SK-N-SH (cell line): Measurements from ENCODE around the gene CZIB. TPM values are rescaled to one million over a fixed set of nuclear protein-coding genes. Genes with fewer than 3 reads are reported as not detected.

Experiments
- CTCF ChIA-PET: fragments of 300-600, 350-600 bp; formaldehyde crosslinking; extraction: SDS; loops from one replicate; lab custom pipeline; 2021; lab: Yijun Ruan, JAX
- POLR2A ChIA-PET: fragments of 350-600 bp; sonication (Branson Sonifier 250); formaldehyde crosslinking; extraction: SDS; loops from one replicate; lab custom pipeline; 2020; ENCODE audit warnings: antibody characterized with exemption, inconsistent platforms; lab: Yijun Ruan, JAX
- DNase-seq: peaks from one replicate; pipeline ENCODE4 v3.0.0; 2012
- H2AFZ ChIP-seq: fragments of 200-600 bp; sonication (generic); 2 replicates; pipeline ENCODE4 v1.8.1; 2016; ENCODE audit warnings: antibody characterized with exemption, mild to moderate bottlenecking, low read depth
- H3F3A ChIP-seq: fragments of 200-600 bp; sonication (generic); replicated peaks from 2 replicates; pipeline ENCODE3; 2016; ENCODE audit warnings: antibody characterized with exemption, mild to moderate bottlenecking; ENCODE audit not compliant: insufficient read depth
- H3K27ac ChIP-seq, 2 experiments: fragments of 200-500 bp in 1 of 2; fragments of 200-600 bp in 1 of 2; sonication (Bioruptor generic) in 1 of 2; sonication (generic), shearing (Covaris generic) in 1 of 2; 2 replicates each; pipeline versions ENCODE4 v1.5.1 to v1.6.1; 2014 to 2016; ENCODE audit warnings: low read depth in 2 of 2, inconsistent platforms in 1 of 2, low read length in 1 of 2, mild to moderate bottlenecking in 1 of 2, mixed read lengths in 1 of 2
- H3K27me3 ChIP-seq: fragments of 200-600 bp; sonication (generic), shearing (Covaris generic); 2 replicates; pipeline ENCODE4 v1.6.1; 2016; ENCODE audit warnings: mixed run types; ENCODE audit not compliant: insufficient read depth
- H3K36me3 ChIP-seq, 2 experiments: fragments of 200-500 bp in 1 of 2; fragments of 200-600 bp in 1 of 2; sonication (Bioruptor generic) in 1 of 2; sonication (generic) in 1 of 2; replicated peaks in 1 of 2; 2 replicates each; pipeline versions ENCODE3 to v1.5.1; 2014 to 2016; ENCODE audit warnings: low read length in 1 of 2, mild to moderate bottlenecking in 1 of 2; ENCODE audit not compliant: insufficient read depth in 2 of 2, control insufficient read depth in 1 of 2
- H3K4me1 ChIP-seq, 2 experiments: fragments of 200-500 bp in 1 of 2; fragments of 200-600 bp in 1 of 2; sonication (Bioruptor generic) in 1 of 2; sonication (generic), shearing (Covaris generic) in 1 of 2; 2 replicates each; pipeline versions ENCODE4 v1.5.1 to v1.6.1; 2014 to 2016; ENCODE audit warnings: low read depth in 1 of 2, low read length in 1 of 2, mixed run types in 1 of 2; ENCODE audit not compliant: insufficient read depth in 2 of 2, control insufficient read depth in 1 of 2
- H3K4me2 ChIP-seq: fragments of 200-600 bp; sonication (generic), shearing (Covaris generic); 2 replicates; pipeline ENCODE4 v1.6.1; 2017; ENCODE audit warnings: mixed run types
- H3K4me3 ChIP-seq, 2 experiments: fragments of 200-500 bp in 1 of 2; fragments of 200-600 bp in 1 of 2; sonication (Bioruptor generic) in 1 of 2; sonication (generic), shearing (Covaris generic) in 1 of 2; 2 replicates each; pipeline versions ENCODE4 v1.5.1 to v1.8.1; 2014 to 2016; ENCODE audit warnings: low read depth in 2 of 2, inconsistent platforms in 1 of 2, low read length in 1 of 2, mild to moderate bottlenecking in 1 of 2, mixed read lengths in 1 of 2, moderate library complexity in 1 of 2
- H3K79me2 ChIP-seq: fragments of 200-600 bp; sonication (generic); 2 replicates; pipeline ENCODE4 v1.8.1; 2017; ENCODE audit warnings: mild to moderate bottlenecking; ENCODE audit not compliant: insufficient read depth
- H3K9ac ChIP-seq: fragments of 200-600 bp; sonication (generic); 2 replicates; pipeline ENCODE4 v1.6.1; 2017; ENCODE audit warnings: mixed run types
- H3K9me2 ChIP-seq: fragments of 200-600 bp; sonication (generic); 2 replicates; pipeline ENCODE4 v1.6.1; 2017; ENCODE audit warnings: mixed run types
- H3K9me3 ChIP-seq: fragments of 200-600 bp; sonication (generic); 2 replicates; pipeline ENCODE4 v1.6.1; 2017; ENCODE audit warnings: mixed run types, mild to moderate bottlenecking, moderate library complexity
- H4K20me1 ChIP-seq: fragments of 200-600 bp; sonication (generic); 2 replicates; pipeline ENCODE4 v1.6.1; 2017; ENCODE audit warnings: mild to moderate bottlenecking, mixed run types; ENCODE audit not compliant: insufficient read depth
- CHD2 ChIP-seq: fragments of 150-350 bp; IDR thresholded peaks from 2 replicates; pipeline ENCODE4 v1.6.1; 2018; ENCODE audit warnings: low read length; ENCODE audit not compliant: partially characterized antibody
- ELF1 ChIP-seq: IDR thresholded peaks from 2 replicates; pipeline ENCODE4 v1.4.0; 2012
- FOSL2 ChIP-seq: IDR thresholded peaks from 2 replicates; pipeline ENCODE4 v1.4.0; 2012; ENCODE audit warnings: low read depth, mild to moderate bottlenecking, moderate library complexity, borderline replicate concordance
- FOXJ3 ChIP-seq: sonication (generic); formaldehyde crosslinking; IDR thresholded peaks from 2 replicates; pipeline ENCODE4 v1.5.1; 2020; ENCODE audit warnings: mild to moderate bottlenecking, missing genetic modification reagents
- MEF2A ChIP-seq: IDR thresholded peaks from 2 replicates; pipeline ENCODE4 v1.4.0; 2012; ENCODE audit warnings: low read depth, borderline replicate concordance
- MXI1 ChIP-seq: IDR thresholded peaks from 2 replicates; pipeline ENCODE4 v1.6.1; 2012; ENCODE audit warnings: mild to moderate bottlenecking, low read depth, low read length, improper control_type of control experiment
- NRF1 ChIP-seq: IDR thresholded peaks from 2 replicates; pipeline ENCODE4 v1.6.1; 2012; ENCODE audit warnings: low read depth, mild to moderate bottlenecking, low read length
- POLR2AphosphoS5 ChIP-seq: IDR thresholded peaks from 2 replicates; pipeline ENCODE4 v1.6.1; 2012; ENCODE audit warnings: low read depth, low read length
- RAD21 ChIP-seq: IDR thresholded peaks from 2 replicates; pipeline ENCODE4 v1.6.1; 2012; ENCODE audit warnings: mild to moderate bottlenecking, low read length
- RCOR1 ChIP-seq: fragments of 150-350 bp; IDR thresholded peaks from 2 replicates; pipeline ENCODE4 v1.6.1; 2017; ENCODE audit warnings: antibody characterized with exemption, low read length
- RFX5 ChIP-seq: IDR thresholded peaks from 2 replicates; pipeline ENCODE4 v1.6.1; 2012; ENCODE audit warnings: mild to moderate bottlenecking, improper control_type of control experiment, low read length
- RXRA ChIP-seq: IDR thresholded peaks from 2 replicates; pipeline ENCODE4 v1.4.0; 2012; ENCODE audit warnings: low read depth, mild to moderate bottlenecking, borderline replicate concordance
- SMC3 ChIP-seq: IDR thresholded peaks from 2 replicates; pipeline ENCODE4 v1.6.1; 2012; ENCODE audit warnings: low read depth, low read length, improper control_type of control experiment
- TAF1 ChIP-seq: IDR thresholded peaks from 2 replicates; pipeline ENCODE4 v1.6.1; 2012; ENCODE audit warnings: low read depth, mild to moderate bottlenecking, low read length, moderate library complexity, borderline replicate concordance
- TCF12 ChIP-seq: IDR thresholded peaks from 2 replicates; pipeline ENCODE4 v1.4.0; 2012
- TEAD4 ChIP-seq: IDR thresholded peaks from 2 replicates; pipeline ENCODE4 v1.4.0; 2012; ENCODE audit warnings: mild to moderate bottlenecking, borderline replicate concordance; ENCODE audit not compliant: insufficient read depth
- WGBS: methylation state at CpG from one replicate; pipeline ENCODE4 v1.1.6; 2017; ENCODE audit warnings: low lambda C conversion rate; 5-methylcytosine and 5-hydroxymethylcytosine counted together
- polyA plus RNA-seq, 3 experiments: library from polyadenylated mRNA; depleted of rRNA; stranded (reverse); fragments of >200 nt; gene quantifications; 2 replicates each; pipeline ENCODE4 v1.2.3, GENCODE V29; 2012
- TF ChIP-seq, protein P1 (sequence below): fragments of 150-350 bp; IDR thresholded peaks from 2 replicates; pipeline ENCODE4 v1.6.1; 2017; ENCODE audit warnings: antibody characterized with exemption, low read length, low read depth, borderline replicate concordance
- TF ChIP-seq, protein P2 (sequence below): IDR thresholded peaks from 2 replicates; pipeline ENCODE4 v1.4.0; 2012; ENCODE audit warnings: low read depth, borderline replicate concordance

Gene CZIB
- polyA plus RNA-seq, 1 of the 3 experiments (the other 2 are of a cell fraction) = 69.0 TPM

DNA sequence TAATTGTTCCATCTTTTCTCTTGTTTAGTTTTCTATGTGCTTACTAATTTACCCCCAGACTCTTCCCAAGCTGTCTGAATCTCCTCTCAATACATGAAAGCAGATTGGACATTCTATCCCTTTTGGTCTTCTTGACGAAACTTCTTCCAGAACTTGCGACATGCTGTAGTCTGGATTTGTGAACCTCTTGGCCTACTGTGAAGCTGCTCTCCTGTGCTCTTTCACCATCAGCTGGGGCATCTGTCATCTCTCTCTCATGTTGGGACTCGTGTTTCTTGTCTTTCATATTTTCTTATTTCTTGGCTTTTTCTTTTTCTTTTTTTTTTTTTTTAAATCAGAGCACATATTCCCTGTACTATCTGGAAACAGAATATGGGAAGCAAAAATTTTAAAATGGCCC is 17.0 kb downstream of the CZIB start:
- Histone ChIP-seq H3K9me2 (no peaks in the 10 kb centered on the region), H3K9ac (no peak overlapping the region), H3K4me3 (no peak overlapping the region), H3K9me3 (peaks cover 4% of the 10 kb centered on the region; the same call in 1 of the 2 replicates), H4K20me1 (no peaks in the 10 kb centered on the region), H3K36me3 (peaks cover 48 to 56% of the 10 kb centered on the region in 2 experiments), H3K4me2 (no peak overlapping the region), H3K4me1 (peaks cover under 1 to 1% of the 10 kb centered on the region in 2 experiments; a peak in 1 of 4 replicates), H3K79me2 (peaks cover 5% of the 10 kb centered on the region; the same call in 1 of the 2 replicates), H3F3A (peaks cover 5% of the 10 kb centered on the region), H2AFZ (no peak overlapping the region), H3K27ac (no peak overlapping the region), H3K27me3 (no peaks in the 10 kb centered on the region)
- 87% methylated on average over 3 of the region's 3 CpGs for WGBS
- CTCF ChIA-PET = interaction anchor here (1.8 kb wide), 1 partner anchor 14 kb away, joined by 3 read pairs; no protein-coding TSS in a partner anchor
- POLR2A ChIA-PET = no interaction called here
- DNase-seq = no peak
- TF ChIP-seq NRF1 (no peak), ELF1 (no peak), POLR2AphosphoS5 (no peak), FOSL2 (no peak), MEF2A (no peak), RAD21 (no peak), TEAD4 (no peak), CHD2 (no peak), RXRA (no peak), SMC3 (no peak), TAF1 (no peak), RCOR1 (no peak), RFX5 (no peak), FOXJ3 (no peak)
- TF ChIP-seq, protein P1, sequence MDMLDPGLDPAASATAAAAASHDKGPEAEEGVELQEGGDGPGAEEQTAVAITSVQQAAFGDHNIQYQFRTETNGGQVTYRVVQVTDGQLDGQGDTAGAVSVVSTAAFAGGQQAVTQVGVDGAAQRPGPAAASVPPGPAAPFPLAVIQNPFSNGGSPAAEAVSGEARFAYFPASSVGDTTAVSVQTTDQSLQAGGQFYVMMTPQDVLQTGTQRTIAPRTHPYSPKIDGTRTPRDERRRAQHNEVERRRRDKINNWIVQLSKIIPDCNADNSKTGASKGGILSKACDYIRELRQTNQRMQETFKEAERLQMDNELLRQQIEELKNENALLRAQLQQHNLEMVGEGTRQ = no peak
- TF ChIP-seq, protein P2, sequence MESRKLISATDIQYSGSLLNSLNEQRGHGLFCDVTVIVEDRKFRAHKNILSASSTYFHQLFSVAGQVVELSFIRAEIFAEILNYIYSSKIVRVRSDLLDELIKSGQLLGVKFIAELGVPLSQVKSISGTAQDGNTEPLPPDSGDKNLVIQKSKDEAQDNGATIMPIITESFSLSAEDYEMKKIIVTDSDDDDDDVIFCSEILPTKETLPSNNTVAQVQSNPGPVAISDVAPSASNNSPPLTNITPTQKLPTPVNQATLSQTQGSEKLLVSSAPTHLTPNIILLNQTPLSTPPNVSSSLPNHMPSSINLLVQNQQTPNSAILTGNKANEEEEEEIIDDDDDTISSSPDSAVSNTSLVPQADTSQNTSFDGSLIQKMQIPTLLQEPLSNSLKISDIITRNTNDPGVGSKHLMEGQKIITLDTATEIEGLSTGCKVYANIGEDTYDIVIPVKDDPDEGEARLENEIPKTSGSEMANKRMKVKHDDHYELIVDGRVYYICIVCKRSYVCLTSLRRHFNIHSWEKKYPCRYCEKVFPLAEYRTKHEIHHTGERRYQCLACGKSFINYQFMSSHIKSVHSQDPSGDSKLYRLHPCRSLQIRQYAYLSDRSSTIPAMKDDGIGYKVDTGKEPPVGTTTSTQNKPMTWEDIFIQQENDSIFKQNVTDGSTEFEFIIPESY = no peak

DNA sequence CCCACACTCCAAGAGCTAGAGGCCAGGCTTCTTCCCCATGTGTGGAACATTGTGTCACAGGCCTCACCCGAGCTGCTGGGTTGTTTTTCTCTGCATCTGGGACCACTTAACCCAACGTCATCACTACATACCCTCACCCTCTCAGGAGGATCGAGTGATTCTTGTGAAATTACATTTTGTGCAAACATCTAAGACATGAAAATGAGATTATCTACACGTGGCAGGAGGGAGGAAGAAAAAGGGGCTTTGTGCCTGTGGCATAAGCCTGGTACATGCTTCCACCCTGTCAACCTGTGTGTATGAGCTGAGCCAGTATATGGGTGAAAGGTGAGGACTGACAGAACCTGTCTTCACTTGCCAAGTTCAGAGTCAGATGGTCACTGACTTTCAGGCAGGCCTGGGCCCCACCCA is 22.2 kb downstream of the CZIB start:
- no peak for TF ChIP-seq POLR2AphosphoS5
- TF ChIP-seq CHD2 = no peak
- no peak for TF ChIP-seq MXI1
- TF ChIP-seq TCF12 = no peak
- TF ChIP-seq TEAD4 = no peak
- TF ChIP-seq, all 33 proteins: peak for 0
- 60% methylated on average over 4 of the region's 4 CpGs for WGBS
- Histone ChIP-seq H3K79me2 (peaks cover 21% of the 10 kb centered on the region; the same call in 1 of the 2 replicates), H4K20me1 (no peaks in the 10 kb centered on the region), H3K27me3 (no peaks in the 10 kb centered on the region), H3K4me2 (peak overlapping the region; percentile 93), H3K4me1 (peaks cover 9 to 17% of the 10 kb centered on the region in 2 experiments; a peak in 3 of 4 replicates), H3K36me3 (peaks cover 9 to 27% of the 10 kb centered on the region in 2 experiments), H3K9me3 (no peaks in the 10 kb centered on the region), H3K9me2 (no peaks in the 10 kb centered on the region), H3K27ac (no peak overlapping the region; a peak in 1 of 4 replicates), H3F3A (no peaks in the 10 kb centered on the region), H3K4me3 (peak overlapping the region in 1 of 2 experiments; percentile 85; a peak in 2 of 4 replicates), H2AFZ (no peak overlapping the region), H3K9ac (no peak overlapping the region)
- CTCF ChIA-PET = no interaction called here
- DNase-seq = no peak
- POLR2A ChIA-PET = no interaction called here
